Endothelial cell of umbilical vein (primary cell): ENCODE results near the gene RIMS3. TPM values are rescaled to one million over a fixed set of nuclear protein-coding genes. Genes with fewer than 3 reads are reported as not detected.

Experiments
- BruUV-seq: library from RNA; stranded (reverse); fragments of 400-500 nt; replicated peaks from 2 replicates; lab custom pipeline; 2021; lab: Mats Ljungman, UMichigan
- CTCF ChIA-PET: fragments of 300-600, 350-600 bp; sonication (Branson Sonifier 250); formaldehyde crosslinking; loops from one replicate; lab custom pipeline; 2021; ENCODE audit warnings: antibody characterized with exemption, inconsistent platforms; lab: Charles Lee
- POLR2A ChIA-PET: fragments of 300-600, 350-600 bp; sonication (Branson Sonifier 250); formaldehyde crosslinking; loops from one replicate; lab custom pipeline; 2021; ENCODE audit warnings: antibody characterized with exemption, inconsistent platforms; lab: Charles Lee
- DNase-seq: peaks from one replicate; pipeline ENCODE4 v3.0.0-alpha.2; 2011; ENCODE audit warnings: low read depth, low spot score
- FAIRE-seq: peaks from 2 replicates; lab custom pipeline; 2011; peaks lifted over from hg19 to GRCh38; lab: Jason Lieb, UNC
- H2AFZ ChIP-seq: 2 replicates; pipeline ENCODE4 v1.6.0; 2012; ENCODE audit warnings: low read depth, low read length, control low read depth, inconsistent platforms
- H3K27ac ChIP-seq: 2 replicates; pipeline ENCODE4 v1.5.1; 2011; ENCODE audit warnings: low read depth, mild to moderate bottlenecking, control low read depth, low read length, moderate library complexity; ENCODE audit not compliant: insufficient read depth
- H3K27me3 ChIP-seq, 2 experiments: 2 replicates each; pipeline versions ENCODE4 v1.6.0 to v1.6.1; 2011; ENCODE audit warnings: low read length in 2 of 2, mixed read lengths in 1 of 2; ENCODE audit not compliant: control insufficient read depth in 2 of 2, insufficient read depth in 2 of 2
- H3K36me3 ChIP-seq, 2 experiments: 2 replicates in 1 of 2; 3 replicates in 1 of 2; pipeline ENCODE4 v1.5.1; 2011; ENCODE audit warnings: low read length in 2 of 2, mild to moderate bottlenecking in 1 of 2, moderate library complexity in 1 of 2; ENCODE audit not compliant: control insufficient read depth in 2 of 2, insufficient read depth in 2 of 2; ENCODE audit errors: extremely low read depth in 1 of 2
- H3K4me1 ChIP-seq: 3 replicates; pipeline ENCODE4 v1.5.1; 2011; ENCODE audit warnings: mild to moderate bottlenecking, low read length; ENCODE audit not compliant: control insufficient read depth, insufficient read depth; ENCODE audit errors: extremely low read depth
- H3K4me2 ChIP-seq: 2 replicates; pipeline ENCODE4 v1.6.1; 2011; ENCODE audit warnings: low read length, control low read depth, mixed read lengths; ENCODE audit not compliant: insufficient read depth
- H3K4me3 ChIP-seq, 3 experiments: fragments of 200-600 bp in 1 of 3; sonication (generic), shearing (Covaris generic) in 1 of 3; replicated peaks in 1 of 3; 2 replicates each; pipeline ENCODE4 v1.5.1; 2011 to 2016; ENCODE audit warnings: control low read depth in 3 of 3, low read length in 3 of 3, mild to moderate bottlenecking in 2 of 3, inconsistent platforms in 1 of 3, low read depth in 1 of 3, moderate library complexity in 1 of 3; ENCODE audit not compliant: insufficient read depth in 1 of 3
- H3K79me2 ChIP-seq: 2 replicates; pipeline ENCODE4 v1.6.0; 2012; ENCODE audit warnings: low read length, inconsistent platforms; ENCODE audit not compliant: control insufficient read depth, insufficient read depth
- H3K9ac ChIP-seq: replicated peaks from 2 replicates; pipeline ENCODE3; 2011; ENCODE audit warnings: low read length, control low read depth; ENCODE audit not compliant: insufficient read depth; ENCODE audit errors: extremely low read depth
- H3K9me1 ChIP-seq: replicated peaks from 3 replicates; pipeline ENCODE4 v1.6.0; 2011; ENCODE audit warnings: mild to moderate bottlenecking, low read length; ENCODE audit not compliant: control insufficient read depth, insufficient read depth; ENCODE audit errors: extremely low read depth
- H3K9me3 ChIP-seq: replicated peaks from 2 replicates; pipeline ENCODE4 v1.5.1; 2012; ENCODE audit warnings: low read length, inconsistent platforms; ENCODE audit not compliant: control insufficient read depth, insufficient read depth
- H4K20me1 ChIP-seq: replicated peaks from 2 replicates; pipeline ENCODE3; 2011; ENCODE audit warnings: mild to moderate bottlenecking, low read length; ENCODE audit not compliant: control insufficient read depth, insufficient read depth; ENCODE audit errors: extremely low read depth
- CTCF ChIP-seq, 2 donors: IDR thresholded peaks; 1 replicate in 1 of 2; 2 replicates in 1 of 2; pipeline ENCODE4 v1.5.1; 2011; ENCODE audit warnings: low read length in 2 of 2, mild to moderate bottlenecking in 2 of 2, moderate library complexity in 2 of 2, control low read depth in 1 of 2, inconsistent platforms in 1 of 2, low read depth in 1 of 2; ENCODE audit not compliant: insufficient read depth in 1 of 2; ENCODE audit errors: extremely low read depth in 1 of 2
- EZH2 ChIP-seq: IDR thresholded peaks from 2 replicates; pipeline ENCODE4 v1.6.1; 2012; ENCODE audit warnings: borderline replicate concordance, low read depth, mild to moderate bottlenecking, moderate library complexity, low read length, inconsistent platforms; ENCODE audit not compliant: severe bottlenecking
- GATA2 ChIP-seq: IDR thresholded peaks from 2 replicates; pipeline ENCODE4 v1.7.0; 2011; ENCODE audit warnings: low read depth, mild to moderate bottlenecking, moderate library complexity, mixed read lengths, low read length; ENCODE audit not compliant: insufficient read length, insufficient read depth
- JUN ChIP-seq: IDR thresholded peaks from 2 replicates; pipeline ENCODE4 v1.6.1; 2011; ENCODE audit warnings: borderline replicate concordance, low read depth; ENCODE audit not compliant: insufficient read length, insufficient read depth
- MAX ChIP-seq: IDR thresholded peaks from 2 replicates; pipeline ENCODE4 v1.6.1; 2011; ENCODE audit not compliant: insufficient read depth, insufficient read length
- MYC ChIP-seq: IDR thresholded peaks from one replicate; pipeline ENCODE4 v1.6.1; 2011; ENCODE audit warnings: mild to moderate bottlenecking, low read depth, low read length
- POLR2A ChIP-seq: IDR thresholded peaks from 2 replicates; pipeline ENCODE4 v1.6.1; 2012; ENCODE audit warnings: low read depth, mild to moderate bottlenecking, control low read depth, low read length
- POLR2AphosphoS5 ChIP-seq: IDR thresholded peaks from 2 replicates; pipeline ENCODE4 v1.6.1; 2012; ENCODE audit warnings: low read depth, mild to moderate bottlenecking, control low read depth, low read length, moderate library complexity; ENCODE audit not compliant: insufficient read depth
- dilution Hi-C: fragments of 300-500 bp; cut with MboI; formaldehyde crosslinking; loops from one replicate; pipeline ENCODE4 v1.15.0; 2019; ENCODE audit warnings: low sequenced_read_pairs; ENCODE audit not compliant: extremely low pct_ligation_motif_present
- intact Hi-C: fragments of 100-400 bp; cut with micrococcal nuclease; formaldehyde crosslinking; loops from one replicate; pipeline ENCODE4 v1.10.0; 2022
- polyA plus RNA-seq, 4 experiments: library from polyadenylated mRNA; depleted of rRNA in 3 of 4; stranded (reverse) in 3 of 4; unstranded in 1 of 4; fragments of >200 nt; gene quantifications; 2 replicates each; pipeline versions ENCODE4 v1.2.1 to v1.2.3, GENCODE V29; 2011 to 2012; ENCODE audit warnings: missing spikeins in 1 of 4
- total RNA-seq: library from RNA; stranded (reverse); gene quantifications from 2 replicates; pipeline ENCODE4 v1.2.3, GENCODE V29; 2021

Gene RIMS3
- total and polyA plus RNA-seq, 2 donors (not counting 3 experiments of a cell fraction or from before 2014, with no cell fraction given) = 0.14 to 0.15 TPM

- intact Hi-C loops = no loop called here
- H3K9ac ChIP-seq = no peak overlapping the region
- CTCF ChIA-PET = no interaction called here
Observed at GRCh38 chr1:40687661-40688060, 22.2 kb upstream of the RIMS3 start.

GRCh38 chr1:40687059-40687458, 21.6 kb upstream of the RIMS3 start:
- no peak overlapping the region for H3K4me2 ChIP-seq
- H3K36me3 ChIP-seq = no peaks in the 10 kb centered on the region
- ChIA-PET CTCF (no interaction called here), POLR2A (no interaction called here)
- no peak overlapping the region for H3K27ac ChIP-seq
- H4K20me1 ChIP-seq = no peaks in the 10 kb centered on the region
- dilution Hi-C loops (no loop called here), intact Hi-C loops (no loop called here)
- H3K9me1 ChIP-seq = no peaks in the 10 kb centered on the region
- TF ChIP-seq MAX (no peak), POLR2AphosphoS5 (no peak), EZH2 (no peak), GATA2 (no peak), CTCF (IDR thresholded peaks at IDR 0.05; ENCODE audit: extremely low read depth in 1 of 2, insufficient read depth in 1 of 2, low read depth in 1 of 2, low read length in 2 of 2) (no peak), JUN (no peak), POLR2A (no peak)
- H3K4me3 ChIP-seq = no peak overlapping the region
- H3K4me1 ChIP-seq = peaks cover 8% of the 10 kb centered on the region
- no peaks in the 10 kb centered on the region for H3K27me3 ChIP-seq
- H3K9ac ChIP-seq = no peak overlapping the region
- no peak for FAIRE-seq
- DNase-seq = no peak
- peaks cover 7% of the 10 kb centered on the region for H3K79me2 ChIP-seq
- BruUV-seq = no TSS peak
- no peaks in the 10 kb centered on the region for H3K9me3 ChIP-seq
- H2AFZ ChIP-seq = no peak overlapping the region

More at GRCh38 chr1:40687661-40688060, 22.2 kb upstream of the RIMS3 start:
- FAIRE-seq = no peak
- H3K4me2 ChIP-seq = no peak overlapping the region
- no peaks in the 10 kb centered on the region for H3K27me3 ChIP-seq
- H4K20me1 ChIP-seq = no peaks in the 10 kb centered on the region
- no peaks in the 10 kb centered on the region for H3K9me1 ChIP-seq
- no peak for TF ChIP-seq MAX
- TF ChIP-seq MYC = no peak
- TF ChIP-seq EZH2 = no peak
- no peak for TF ChIP-seq GATA2
- BruUV-seq = no TSS peak
- peaks cover 13% of the 10 kb centered on the region for H3K79me2 ChIP-seq
- no peak overlapping the region for H3K4me3 ChIP-seq
- dilution Hi-C loops = no loop called here
- no peaks in the 10 kb centered on the region for H3K9me3 ChIP-seq
- DNase-seq = no peak
- POLR2A ChIA-PET = no interaction called here
- no peaks in the 10 kb centered on the region for H3K36me3 ChIP-seq
- no peak overlapping the region for H3K27ac ChIP-seq
- H2AFZ ChIP-seq = no peak overlapping the region
- H3K4me1 ChIP-seq = peaks cover 13% of the 10 kb centered on the region
